Measurements from ENCODE around the gene SMIM32. TPM values are rescaled to one million over a fixed set of nuclear protein-coding genes. Genes with fewer than 3 reads are reported as not detected.
A peak's percentile ranks its signal among the peaks of the same experiment; 100 is the strongest.

Gene SMIM32
- total and polyA plus RNA-seq, 9 of the 15 experiments (the other 6 are each of a cell fraction or from before 2014, with no cell fraction given), result not detected

GRCh38 chr5:136188859-136189258, 4.1 kb downstream of the SMIM32 start (continued):
- TF ChIP-seq TRIM25 (IDR thresholded peaks at IDR 0.05; ENCODE audit: borderline replicate concordance), result no peak
- no peak for TF ChIP-seq FOXO4 (CRISPR knock-in tag; IDR thresholded peaks at IDR 0.05)
- TF ChIP-seq CGGBP1 (CRISPR knock-in tag; IDR thresholded peaks at IDR 0.05), result no peak
- 0 out of 2 replicates have a peak, but pooled peaks have one; percentile 14 for TF ChIP-seq GABPA (tag; conservative IDR thresholded peaks at IDR 0.05; ENCODE audit: low read depth)
- TF ChIP-seq ATF1 (CRISPR knock-in tag; IDR thresholded peaks at IDR 0.05), result no peak
- no peak for TF ChIP-seq ATF1 (tag; IDR thresholded peaks at IDR 0.05)
- 0 out of 2 replicates have a peak, but pooled peaks have one; percentile 40 for TF ChIP-seq ARID1B (IDR thresholded peaks at IDR 0.05)
- no peak for TF ChIP-seq RFX1 (IDR thresholded peaks at IDR 0.05)
- peak; percentile 85 for TF ChIP-seq ETV1 (tag; conservative IDR thresholded peaks at IDR 0.05; ENCODE audit: low read depth)
- 0 out of 2 replicates have a peak, but pooled peaks have one; percentile 49 for TF ChIP-seq NR1H2 (CRISPR knock-in tag; IDR thresholded peaks at IDR 0.05)
- TF ChIP-seq ESRRA (IDR thresholded peaks at IDR 0.05; ENCODE audit: borderline replicate concordance, low read depth), result peak; percentile 30; the same call in 1 of the 2 replicates
- no peak for TF ChIP-seq FIP1L1 (IDR thresholded peaks at IDR 0.05; ENCODE audit: low read depth, low read length, poor library complexity, severe bottlenecking)
- 0 out of 2 replicates have a peak, but pooled peaks have one; percentile 13 for TF ChIP-seq POLR2A (conservative IDR thresholded peaks at IDR 0.05)
- no peak for TF ChIP-seq PKNOX1 (IDR thresholded peaks at IDR 0.05)
- no peak for TF ChIP-seq POLR2AphosphoS5 (IDR thresholded peaks at IDR 0.05; ENCODE audit: control insufficient read depth, insufficient read depth, low read depth, low read length)
- TF ChIP-seq TAF1 (IDR thresholded peaks at IDR 0.05; ENCODE audit: control insufficient read depth, extremely low read depth, insufficient read depth, low read length, severe bottlenecking), result no peak
- no peak for TF ChIP-seq RBM22 (IDR thresholded peaks at IDR 0.05; ENCODE audit: low read depth, low read length, poor library complexity, severe bottlenecking)
- TF ChIP-seq ZHX1 (conservative IDR thresholded peaks at IDR 0.05; ENCODE audit: low read length), result no peak
- TF ChIP-seq NFYB (IDR thresholded peaks at IDR 0.05; ENCODE audit: extremely low read depth, insufficient read length), result no peak
- TF ChIP-seq L3MBTL2 (IDR thresholded peaks at IDR 0.05), result peak; percentile 83
- TF ChIP-seq MIER1 (IDR thresholded peaks at IDR 0.05; ENCODE audit: low read depth), result 0 out of 2 replicates have a peak, but pooled peaks have one; percentile 74
- TF ChIP-seq TCF3 (CRISPR knock-in tag; IDR thresholded peaks at IDR 0.05), result no peak

Data from K562 (cell line).